Stimulated activated CD4-positive, alpha-beta T cell treated with anti-CD3 and anti-CD28 coated beads, Interleukin-4, amount 100 ng/mL, for 1 hour (primary cell): Measurements from ENCODE around the gene RBM6.
A peak's percentile ranks its signal among the peaks of the same experiment; 100 is the strongest.
"Not testable (repeated sequence)": the region's sequence is repeated elsewhere in the genome, so short reads cannot be mapped to it uniquely, and the experiment has no call there.

Experiments
- DNase-seq: peaks from one replicate; pipeline ENCODE4 v3.0.0-alpha.2; 2020

The RBM6 gene

GRCh38 chr3:49914906-49915305, 25.0 kb upstream of the RBM6 start:
- no peak for DNase-seq

- no peak for DNase-seq
Observed at GRCh38 chr3:49916686-49917085, 23.3 kb upstream of the RBM6 start.

GRCh38 chr3:49917806-49918590, 22.0 kb upstream of the RBM6 start:
- DNase-seq = not testable (repeated sequence)

- no peak for DNase-seq
Observed at GRCh38 chr3:49924683-49925082, 15.3 kb upstream of the RBM6 start.

- no peak for DNase-seq
Observed at GRCh38 chr3:49925485-49925884, 14.5 kb upstream of the RBM6 start.

GRCh38 chr3:49926117-49926728, 13.7 kb upstream of the RBM6 start:
- no peak for DNase-seq

GRCh38 chr3:49927798-49928197, 12.2 kb upstream of the RBM6 start:
- DNase-seq = no peak

GRCh38 chr3:49928481-49929017, 11.4 kb upstream of the RBM6 start:
- no peak for DNase-seq

GRCh38 chr3:49929291-49930167, 10.4 kb upstream of the RBM6 start, which contains the start of gene MON1A:
Gene MON1A, minus strand, starts transcription at chr3:49929811. Its CDS starts 16,465 bp downstream, at chr3:49913346.
- DNase-seq = peak; percentile 89

GRCh38 chr3:49930168-49930690, 9.7 kb upstream of the RBM6 start:
- no peak for DNase-seq

GRCh38 chr3:49930922-49931321, 9.0 kb upstream of the RBM6 start:
- DNase-seq = no peak

- DNase-seq = not testable (repeated sequence)
Observed at GRCh38 chr3:49932281-49932680, 7.7 kb upstream of the RBM6 start.

GRCh38 chr3:49937090-49937489, 2.9 kb upstream of the RBM6 start:
- DNase-seq = no peak

- DNase-seq = no peak
Observed at GRCh38 chr3:49940667-49941249, 808 bp downstream of the RBM6 start.

GRCh38 chr3:49942651-49943050, 2.7 kb downstream of the RBM6 start:
- no peak for DNase-seq

GRCh38 chr3:49952924-49953323, 13.0 kb downstream of the RBM6 start:
- DNase-seq = no peak

- no peak for DNase-seq
Observed at GRCh38 chr3:49955636-49956035, 15.7 kb downstream of the RBM6 start.

- DNase-seq = no peak
Observed at GRCh38 chr3:49966233-49966942, 26.4 kb downstream of the RBM6 start.

GRCh38 chr3:49967291-49967690, 27.3 kb downstream of the RBM6 start:
- no peak for DNase-seq

- DNase-seq = no peak
Observed at GRCh38 chr3:49968346-49968745, 28.4 kb downstream of the RBM6 start.

- DNase-seq = no peak
Observed at GRCh38 chr3:49972656-49973055, 32.7 kb downstream of the RBM6 start.

GRCh38 chr3:49976942-49977341, 37.0 kb downstream of the RBM6 start:
- DNase-seq = no peak
